GM23338 (cell line): ENCODE results near the gene KIAA0232. TPM values are rescaled to one million over a fixed set of nuclear protein-coding genes. Genes with fewer than 3 reads are reported as not detected.

ENCODE experiments used
- ATAC-seq: fragments of 200-7000 bp; cut with Tn5 transposase; 3 replicates; pipeline ENCODE4 v1.9.1; 2020
- DNase-seq: peaks from one replicate; pipeline ENCODE4 v3.0.0-alpha.2; 2015; ENCODE audit warnings: low spot score
- H2AFZ ChIP-seq: fragments of 200-600 bp; sonication (generic); 2 replicates; pipeline ENCODE4 v1.8.0; 2016; ENCODE audit warnings: antibody characterized with exemption, mild to moderate bottlenecking, moderate library complexity
- H3F3A ChIP-seq: fragments of 200-600 bp; sonication (generic); replicated peaks from 2 replicates; pipeline ENCODE4 v1.8.0; 2017; ENCODE audit warnings: antibody characterized with exemption, mixed run types, low read depth
- H3K27ac ChIP-seq: fragments of 200-600 bp; sonication (generic); 2 replicates; pipeline ENCODE4 v1.6.1; 2016; ENCODE audit warnings: low read depth
- H3K27me3 ChIP-seq: fragments of 200-600 bp; sonication (generic); 2 replicates; pipeline ENCODE4 v1.8.0; 2016; ENCODE audit warnings: mild to moderate bottlenecking, mixed run types, moderate library complexity; ENCODE audit not compliant: insufficient read depth
- H3K36me3 ChIP-seq: fragments of 200-600 bp; sonication (generic); 2 replicates; pipeline ENCODE4 v1.8.0; 2016; ENCODE audit warnings: mild to moderate bottlenecking; ENCODE audit not compliant: insufficient read depth
- H3K4me1 ChIP-seq: fragments of 200-600 bp; sonication (generic); 2 replicates; pipeline ENCODE4 v1.8.0; 2016; ENCODE audit warnings: mild to moderate bottlenecking, moderate library complexity; ENCODE audit not compliant: insufficient read depth
- H3K4me2 ChIP-seq: fragments of 200-600 bp; sonication (generic); 2 replicates; pipeline ENCODE4 v1.7.1; 2017; ENCODE audit warnings: mixed run types
- H3K4me3 ChIP-seq: fragments of 200-600 bp; sonication (generic); 2 replicates; pipeline ENCODE4 v1.6.1; 2016; ENCODE audit warnings: mixed run types
- H3K79me2 ChIP-seq: fragments of 200-600 bp; sonication (generic); replicated peaks from 2 replicates; pipeline ENCODE4 v1.8.0; 2017; ENCODE audit warnings: mild to moderate bottlenecking; ENCODE audit not compliant: insufficient read depth
- H3K9me2 ChIP-seq: fragments of 200-600 bp; sonication (generic); 2 replicates; pipeline ENCODE4 v1.8.0; 2017; ENCODE audit not compliant: insufficient read depth
- H4K20me1 ChIP-seq: fragments of 200-600 bp; sonication (generic); replicated peaks from 2 replicates; pipeline ENCODE4 v1.8.0; 2017; ENCODE audit warnings: mild to moderate bottlenecking; ENCODE audit not compliant: insufficient read depth
- H3K27ac Mint-ChIP-seq: 2 replicates; pipeline ENCODE4 v1.8.0; 2020; ENCODE audit warnings: inconsistent platforms, mild to moderate bottlenecking, moderate library complexity, mixed read lengths
- H3K27me3 Mint-ChIP-seq: 3 replicates; pipeline ENCODE4 v1.8.0; 2022; ENCODE audit warnings: low read depth, mild to moderate bottlenecking, moderate library complexity, mixed read lengths, inconsistent platforms; ENCODE audit not compliant: insufficient read depth, poor library complexity
- H3K36me3 Mint-ChIP-seq: 3 replicates; pipeline ENCODE4 v1.8.0; 2021; ENCODE audit warnings: low read depth, mild to moderate bottlenecking, inconsistent platforms, moderate library complexity, mixed read lengths
- H3K4me1 Mint-ChIP-seq: 3 replicates; pipeline ENCODE4 v1.8.0; 2020; ENCODE audit warnings: mild to moderate bottlenecking, inconsistent platforms, mixed read lengths
- H3K4me3 Mint-ChIP-seq: 3 replicates; pipeline ENCODE4 v1.8.0; 2021; ENCODE audit warnings: moderate library complexity, mild to moderate bottlenecking, inconsistent platforms, mixed read lengths
- H3K9me3 Mint-ChIP-seq: 3 replicates; pipeline ENCODE4 v1.8.0; 2020; ENCODE audit warnings: moderate library complexity, mild to moderate bottlenecking, inconsistent platforms, mixed read lengths
- CREB1 ChIP-seq: fragments of 250-450 bp; sonication (Bioruptor Pico); IDR thresholded peaks from 2 replicates; pipeline ENCODE4 v1.5.0; 2020; ENCODE audit warnings: low read depth, mild to moderate bottlenecking, moderate library complexity
- CTCF ChIP-seq, 2 experiments: fragments of 200-600 bp in 1 of 2; sonication (generic) in 1 of 2; conservative IDR thresholded peaks; 2 replicates each; pipeline versions ENCODE4 v1.5.1 to v1.6.1; 2016 to 2017; ENCODE audit warnings: antibody characterized with exemption in 2 of 2, low read depth in 2 of 2, mild to moderate bottlenecking in 2 of 2, moderate library complexity in 1 of 2
- ETS1 ChIP-seq: IDR thresholded peaks from 2 replicates; pipeline ENCODE4 v1.6.1; 2016; ENCODE audit warnings: antibody characterized with exemption
- EZH2 ChIP-seq: fragments of 200-600 bp; sonication (generic); IDR thresholded peaks from one replicate; pipeline ENCODE4 v1.8.0; 2017; ENCODE audit warnings: antibody characterized with exemption, mild to moderate bottlenecking, low read depth; ENCODE audit not compliant: unreplicated experiment
- EZH2phosphoT487 ChIP-seq: fragments of 200-600 bp; sonication (generic); IDR thresholded peaks from one replicate; pipeline ENCODE4 v1.8.1; 2018; ENCODE audit warnings: antibody characterized with exemption; ENCODE audit not compliant: unreplicated experiment
- JUNB ChIP-seq: IDR thresholded peaks from one replicate; pipeline ENCODE4 v1.6.1; 2016; ENCODE audit warnings: antibody characterized with exemption; ENCODE audit not compliant: unreplicated experiment
- NANOG ChIP-seq: IDR thresholded peaks from 2 replicates; pipeline ENCODE4 v1.6.1; 2016; ENCODE audit warnings: antibody characterized with exemption, borderline replicate concordance
- POLR2AphosphoS5 ChIP-seq: IDR thresholded peaks from 2 replicates; pipeline ENCODE4 v1.6.1; 2016; ENCODE audit warnings: antibody characterized with exemption, low read depth
- REST ChIP-seq: IDR thresholded peaks from one replicate; pipeline ENCODE4 v1.6.1; 2018; ENCODE audit warnings: antibody characterized with exemption; ENCODE audit not compliant: unreplicated experiment
- STAT1 ChIP-seq: IDR thresholded peaks from one replicate; pipeline ENCODE4 v1.6.1; 2016; ENCODE audit warnings: antibody characterized with exemption; ENCODE audit not compliant: unreplicated experiment
- ZNF114 ChIP-seq: fragments of 250-450 bp; sonication (Bioruptor Pico); IDR thresholded peaks from 2 replicates; pipeline ENCODE4 v1.5.0; 2020; ENCODE audit warnings: mild to moderate bottlenecking, moderate library complexity
- ZNF331 ChIP-seq: fragments of 250-450 bp; sonication (Bioruptor Pico); IDR thresholded peaks from 2 replicates; pipeline ENCODE4 v1.5.0; 2020; ENCODE audit warnings: low read depth, mild to moderate bottlenecking, moderate library complexity
- ZNF462 ChIP-seq: fragments of 250-450 bp; sonication (Bioruptor Pico); IDR thresholded peaks from 2 replicates; pipeline ENCODE4 v1.5.0; 2020; ENCODE audit warnings: mild to moderate bottlenecking, moderate library complexity
- polyA plus RNA-seq: library from polyadenylated mRNA; unstranded; fragments of >200 nt; fragmentation: Nextera tagmentation; extraction: Ambion mirVana; gene quantifications from 2 replicates; pipeline ENCODE4 v1.2.1, GENCODE V29; 2016
- total RNA-seq: library from RNA; depleted of rRNA; stranded (reverse); fragments of >200 nt; shearing (Covaris generic); gene quantifications from 2 replicates; pipeline ENCODE4 v1.2.3, GENCODE V29; 2014

The KIAA0232 gene
- total and polyA plus RNA-seq, 2 experiments from 2014 or later: 14.3 to 34.9 TPM

- Histone ChIP-seq H3F3A (peaks cover 21% of the 10 kb centered on the region), H3K79me2 (peaks cover 41% of the 10 kb centered on the region), H3K4me2 (peak overlapping the region; percentile 83), H4K20me1 (peaks cover 40% of the 10 kb centered on the region), H3K4me3 (peak overlapping the region; percentile 90), H3K27ac (no peak overlapping the region), H3K4me1 (peaks cover 32% of the 10 kb centered on the region), H3K36me3 (no peaks in the 10 kb centered on the region), H2AFZ (no peak overlapping the region), H3K27me3 (peaks cover 6% of the 10 kb centered on the region; the same call in 1 of the 2 replicates), H3K9me2 (no peaks in the 10 kb centered on the region)
- Mint-ChIP-seq H3K4me3 (no peak overlapping the region), H3K9me3 (no peaks in the 10 kb centered on the region), H3K4me1 (peaks cover 42% of the 10 kb centered on the region), H3K36me3 (no peaks in the 10 kb centered on the region; the same call in 1 of the 3 replicates), H3K27me3 (no peaks in the 10 kb centered on the region), H3K27ac (no peak overlapping the region)
- DNase-seq (no peak), ATAC-seq (no peak)
- TF ChIP-seq ZNF331 (no peak), JUNB (no peak), EZH2phosphoT487 (no peak), REST (no peak), CREB1 (CRISPR knock-in tag) (no peak), ETS1 (no peak), EZH2 (no peak), ZNF114 (CRISPR knock-in tag) (no peak), CTCF (conservative IDR thresholded peaks at IDR 0.05; ENCODE audit: low read depth in 2 of 2) (no peak), STAT1 (no peak), ZNF462 (CRISPR knock-in tag) (no peak), POLR2AphosphoS5 (no peak), NANOG (no peak)
Measured at GRCh38 chr4:6782846-6783110, 251 bp downstream of the KIAA0232 start.
